Neural cell (in vitro differentiated cells): ENCODE results near the gene SERGEF.

Experiments used
- EP300 ChIP-seq: fragments of 450-650 bp; conservative IDR thresholded peaks from 2 replicates; pipeline ENCODE4 v1.6.1; 2014; ENCODE audit warnings: antibody characterized with exemption, mild to moderate bottlenecking, moderate library complexity; ENCODE audit not compliant: poor library complexity, severe bottlenecking
- EZH2 ChIP-seq: fragments of 200-600, 300-800 bp; shearing (Covaris generic), sonication (generic); IDR thresholded peaks from 2 replicates; pipeline ENCODE4 v1.6.1; 2014; ENCODE audit warnings: antibody characterized with exemption, low read length, borderline replicate concordance, mild to moderate bottlenecking; ENCODE audit not compliant: insufficient read depth, poor library complexity, severe bottlenecking
- POLR2AphosphoS5 ChIP-seq: IDR thresholded peaks from 2 replicates; pipeline ENCODE4 v1.6.1; 2012
- RAD21 ChIP-seq: fragments of 450-650 bp; conservative IDR thresholded peaks from 2 replicates; pipeline ENCODE4 v1.6.1; 2014; ENCODE audit warnings: antibody characterized with exemption, mild to moderate bottlenecking, moderate library complexity
- SMC3 ChIP-seq: fragments of 450-650 bp; conservative IDR thresholded peaks from 2 replicates; pipeline ENCODE4 v1.6.1; 2014; ENCODE audit warnings: antibody characterized with exemption, mild to moderate bottlenecking, moderate library complexity; ENCODE audit not compliant: poor library complexity
- TAF1 ChIP-seq: IDR thresholded peaks from 2 replicates; pipeline ENCODE4 v1.6.1; 2012; ENCODE audit warnings: low read depth
- TF ChIP-seq, protein P1 (sequence below): fragments of 450-650 bp; IDR thresholded peaks from 2 replicates; pipeline ENCODE4 v1.5.1; 2014; ENCODE audit warnings: antibody characterized with exemption, mild to moderate bottlenecking, moderate library complexity; ENCODE audit not compliant: poor library complexity, severe bottlenecking
- TF ChIP-seq, protein P2 (sequence below): IDR thresholded peaks from 2 replicates; pipeline ENCODE4 v1.6.1; 2012; ENCODE audit warnings: borderline replicate concordance

DNA sequence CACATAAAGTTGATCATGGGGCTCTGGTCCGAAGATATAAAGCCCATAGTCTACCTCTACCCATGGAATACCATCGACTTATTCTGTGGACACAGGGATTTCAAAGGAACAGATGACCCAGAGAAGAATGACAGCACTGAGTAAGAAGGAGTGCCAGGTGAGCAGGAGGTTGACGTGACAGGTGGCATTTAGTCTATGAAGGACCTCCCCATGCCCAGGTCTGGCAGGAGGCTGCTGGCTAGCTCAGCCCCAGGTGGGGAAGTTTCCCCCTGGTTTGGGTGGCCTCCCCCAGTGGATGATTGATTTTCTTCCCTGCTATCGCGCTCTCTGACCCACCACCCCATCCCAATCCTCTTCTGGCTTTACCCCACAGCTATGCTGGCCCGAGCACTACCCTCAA is 239.2 kb downstream of the SERGEF start:
- TF ChIP-seq, protein P1, sequence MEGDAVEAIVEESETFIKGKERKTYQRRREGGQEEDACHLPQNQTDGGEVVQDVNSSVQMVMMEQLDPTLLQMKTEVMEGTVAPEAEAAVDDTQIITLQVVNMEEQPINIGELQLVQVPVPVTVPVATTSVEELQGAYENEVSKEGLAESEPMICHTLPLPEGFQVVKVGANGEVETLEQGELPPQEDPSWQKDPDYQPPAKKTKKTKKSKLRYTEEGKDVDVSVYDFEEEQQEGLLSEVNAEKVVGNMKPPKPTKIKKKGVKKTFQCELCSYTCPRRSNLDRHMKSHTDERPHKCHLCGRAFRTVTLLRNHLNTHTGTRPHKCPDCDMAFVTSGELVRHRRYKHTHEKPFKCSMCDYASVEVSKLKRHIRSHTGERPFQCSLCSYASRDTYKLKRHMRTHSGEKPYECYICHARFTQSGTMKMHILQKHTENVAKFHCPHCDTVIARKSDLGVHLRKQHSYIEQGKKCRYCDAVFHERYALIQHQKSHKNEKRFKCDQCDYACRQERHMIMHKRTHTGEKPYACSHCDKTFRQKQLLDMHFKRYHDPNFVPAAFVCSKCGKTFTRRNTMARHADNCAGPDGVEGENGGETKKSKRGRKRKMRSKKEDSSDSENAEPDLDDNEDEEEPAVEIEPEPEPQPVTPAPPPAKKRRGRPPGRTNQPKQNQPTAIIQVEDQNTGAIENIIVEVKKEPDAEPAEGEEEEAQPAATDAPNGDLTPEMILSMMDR = no peak
- TF ChIP-seq EZH2 (no peak), EP300 (no peak), POLR2AphosphoS5 (no peak), RAD21 (no peak), SMC3 (no peak), TAF1 (no peak)
- TF ChIP-seq, protein P2, sequence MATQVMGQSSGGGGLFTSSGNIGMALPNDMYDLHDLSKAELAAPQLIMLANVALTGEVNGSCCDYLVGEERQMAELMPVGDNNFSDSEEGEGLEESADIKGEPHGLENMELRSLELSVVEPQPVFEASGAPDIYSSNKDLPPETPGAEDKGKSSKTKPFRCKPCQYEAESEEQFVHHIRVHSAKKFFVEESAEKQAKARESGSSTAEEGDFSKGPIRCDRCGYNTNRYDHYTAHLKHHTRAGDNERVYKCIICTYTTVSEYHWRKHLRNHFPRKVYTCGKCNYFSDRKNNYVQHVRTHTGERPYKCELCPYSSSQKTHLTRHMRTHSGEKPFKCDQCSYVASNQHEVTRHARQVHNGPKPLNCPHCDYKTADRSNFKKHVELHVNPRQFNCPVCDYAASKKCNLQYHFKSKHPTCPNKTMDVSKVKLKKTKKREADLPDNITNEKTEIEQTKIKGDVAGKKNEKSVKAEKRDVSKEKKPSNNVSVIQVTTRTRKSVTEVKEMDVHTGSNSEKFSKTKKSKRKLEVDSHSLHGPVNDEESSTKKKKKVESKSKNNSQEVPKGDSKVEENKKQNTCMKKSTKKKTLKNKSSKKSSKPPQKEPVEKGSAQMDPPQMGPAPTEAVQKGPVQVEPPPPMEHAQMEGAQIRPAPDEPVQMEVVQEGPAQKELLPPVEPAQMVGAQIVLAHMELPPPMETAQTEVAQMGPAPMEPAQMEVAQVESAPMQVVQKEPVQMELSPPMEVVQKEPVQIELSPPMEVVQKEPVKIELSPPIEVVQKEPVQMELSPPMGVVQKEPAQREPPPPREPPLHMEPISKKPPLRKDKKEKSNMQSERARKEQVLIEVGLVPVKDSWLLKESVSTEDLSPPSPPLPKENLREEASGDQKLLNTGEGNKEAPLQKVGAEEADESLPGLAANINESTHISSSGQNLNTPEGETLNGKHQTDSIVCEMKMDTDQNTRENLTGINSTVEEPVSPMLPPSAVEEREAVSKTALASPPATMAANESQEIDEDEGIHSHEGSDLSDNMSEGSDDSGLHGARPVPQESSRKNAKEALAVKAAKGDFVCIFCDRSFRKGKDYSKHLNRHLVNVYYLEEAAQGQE = no peak
